DND-41 (cell line): ENCODE measurements around the gene TMCO5A.

ENCODE experiments used
- ATAC-seq: fragments of 200-7000 bp; cut with Tn5 transposase; 3 replicates; pipeline ENCODE4 v1.9.1; 2021; ENCODE audit warnings: low read depth; ENCODE audit not compliant: insufficient read depth
- DNase-seq: peaks from one replicate; pipeline ENCODE4 v3.0.0-alpha.2; 2020
- H2AFZ ChIP-seq: 2 replicates; pipeline ENCODE4 v1.6.0; 2012; ENCODE audit warnings: low read depth, low read length
- H3K27ac ChIP-seq: 2 replicates; pipeline ENCODE4 v1.5.1; 2012; ENCODE audit warnings: low read length, inconsistent platforms
- H3K27me3 ChIP-seq: fragments of 200-600 bp; sonication (generic); 2 replicates; pipeline ENCODE4 v1.6.0; 2012; ENCODE audit warnings: low read length, mild to moderate bottlenecking, inconsistent platforms; ENCODE audit not compliant: insufficient read depth, poor library complexity
- H3K36me3 ChIP-seq: 2 replicates; pipeline ENCODE4 v1.5.1; 2012; ENCODE audit warnings: low read length, inconsistent platforms; ENCODE audit not compliant: insufficient read depth
- H3K4me1 ChIP-seq: 2 replicates; pipeline ENCODE4 v1.5.1; 2012; ENCODE audit warnings: mild to moderate bottlenecking, low read length; ENCODE audit not compliant: insufficient read depth
- H3K4me2 ChIP-seq: 2 replicates; pipeline ENCODE4 v1.6.0; 2012; ENCODE audit warnings: mild to moderate bottlenecking, moderate library complexity, low read length, inconsistent platforms; ENCODE audit not compliant: insufficient read depth
- H3K4me3 ChIP-seq, 2 experiments: fragments of 200-600 bp in 1 of 2; shearing (Covaris generic) in 1 of 2; 2 replicates each; pipeline ENCODE4 v1.5.1; 2012 to 2016; ENCODE audit warnings: inconsistent platforms in 2 of 2, low read length in 2 of 2, mild to moderate bottlenecking in 2 of 2, low read depth in 1 of 2, moderate library complexity in 1 of 2
- H3K79me2 ChIP-seq: 2 replicates; pipeline ENCODE4 v1.6.0; 2012; ENCODE audit warnings: low read length, inconsistent platforms; ENCODE audit not compliant: insufficient read depth
- H3K9ac ChIP-seq: 2 replicates; pipeline ENCODE4 v1.6.0; 2012; ENCODE audit warnings: low read depth, mild to moderate bottlenecking, inconsistent platforms, low read length, moderate library complexity
- H3K9me3 ChIP-seq: 2 replicates; pipeline ENCODE4 v1.5.1; 2012; ENCODE audit warnings: low read length, moderate library complexity, mild to moderate bottlenecking, inconsistent platforms; ENCODE audit not compliant: insufficient read depth, severe bottlenecking
- H4K20me1 ChIP-seq: 2 replicates; pipeline ENCODE4 v1.6.0; 2012; ENCODE audit warnings: low read length; ENCODE audit not compliant: insufficient read depth
- EZH2 ChIP-seq: IDR thresholded peaks from 3 replicates; pipeline ENCODE4 v1.6.1; 2012; ENCODE audit warnings: borderline replicate concordance, low read depth, mild to moderate bottlenecking, moderate library complexity, low read length, inconsistent platforms; ENCODE audit not compliant: severe bottlenecking
- TF ChIP-seq, protein P1 (sequence below): IDR thresholded peaks from 2 replicates; pipeline ENCODE4 v1.5.1; 2012; ENCODE audit warnings: borderline replicate concordance, low read length, moderate library complexity, mild to moderate bottlenecking; ENCODE audit not compliant: poor library complexity, severe bottlenecking; ENCODE audit errors: extremely low read depth

The TMCO5A gene

DNA sequence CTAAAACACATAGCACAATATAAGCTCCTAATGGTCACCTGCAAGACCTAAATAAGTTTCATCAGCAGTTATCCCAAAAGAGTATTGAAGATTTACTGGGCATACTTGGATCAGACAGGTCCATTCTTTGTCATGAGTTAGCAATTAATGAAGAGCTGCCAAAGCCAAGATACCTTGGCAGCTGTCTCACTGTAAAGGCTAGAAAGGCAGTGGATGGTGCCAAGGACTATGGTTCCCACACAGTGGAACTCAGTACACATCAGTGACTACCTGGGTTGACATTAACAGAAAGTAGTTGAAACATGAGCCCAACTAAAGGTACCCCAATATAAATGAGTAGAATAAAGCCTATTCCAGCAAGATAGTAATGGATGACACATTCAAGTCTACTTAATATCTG lies 41.1 kb upstream of the TMCO5A start:
- Histone ChIP-seq H3K4me2 (no peak overlapping the region), H3K9ac (no peak overlapping the region), H2AFZ (no peak overlapping the region), H4K20me1 (no peaks in the 10 kb centered on the region), H3K27me3 (no peaks in the 10 kb centered on the region), H3K4me1 (no peaks in the 10 kb centered on the region), H3K9me3 (no peaks in the 10 kb centered on the region), H3K27ac (no peak overlapping the region), H3K36me3 (no peaks in the 10 kb centered on the region), H3K79me2 (no peaks in the 10 kb centered on the region), H3K4me3 (no peak overlapping the region)
- ATAC-seq: no peak
- no peak for TF ChIP-seq EZH2
- TF ChIP-seq, protein P1, sequence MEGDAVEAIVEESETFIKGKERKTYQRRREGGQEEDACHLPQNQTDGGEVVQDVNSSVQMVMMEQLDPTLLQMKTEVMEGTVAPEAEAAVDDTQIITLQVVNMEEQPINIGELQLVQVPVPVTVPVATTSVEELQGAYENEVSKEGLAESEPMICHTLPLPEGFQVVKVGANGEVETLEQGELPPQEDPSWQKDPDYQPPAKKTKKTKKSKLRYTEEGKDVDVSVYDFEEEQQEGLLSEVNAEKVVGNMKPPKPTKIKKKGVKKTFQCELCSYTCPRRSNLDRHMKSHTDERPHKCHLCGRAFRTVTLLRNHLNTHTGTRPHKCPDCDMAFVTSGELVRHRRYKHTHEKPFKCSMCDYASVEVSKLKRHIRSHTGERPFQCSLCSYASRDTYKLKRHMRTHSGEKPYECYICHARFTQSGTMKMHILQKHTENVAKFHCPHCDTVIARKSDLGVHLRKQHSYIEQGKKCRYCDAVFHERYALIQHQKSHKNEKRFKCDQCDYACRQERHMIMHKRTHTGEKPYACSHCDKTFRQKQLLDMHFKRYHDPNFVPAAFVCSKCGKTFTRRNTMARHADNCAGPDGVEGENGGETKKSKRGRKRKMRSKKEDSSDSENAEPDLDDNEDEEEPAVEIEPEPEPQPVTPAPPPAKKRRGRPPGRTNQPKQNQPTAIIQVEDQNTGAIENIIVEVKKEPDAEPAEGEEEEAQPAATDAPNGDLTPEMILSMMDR: no peak
- no peak for DNase-seq

DNA sequence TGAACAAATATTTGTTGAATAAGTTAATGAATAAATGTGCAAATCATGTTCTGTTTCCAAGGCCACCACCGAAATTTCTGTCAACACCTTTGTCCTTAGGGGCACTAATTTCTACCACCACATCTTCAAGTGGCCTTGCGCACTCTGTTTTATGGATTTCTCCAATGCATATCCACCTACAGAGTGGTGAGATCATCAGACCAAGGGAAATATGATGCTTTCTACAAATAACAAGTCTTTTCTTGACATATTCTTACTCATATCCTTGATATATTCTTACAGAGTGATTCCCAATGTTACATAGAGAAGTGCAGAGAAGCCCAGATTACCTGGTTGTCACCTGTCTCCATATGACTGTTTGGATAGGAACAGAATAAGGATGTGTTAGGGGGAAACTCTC lies 36.1 kb upstream of the TMCO5A start:
- Histone ChIP-seq H3K9me3 (no peaks in the 10 kb centered on the region), H3K4me2 (no peak overlapping the region), H3K79me2 (no peaks in the 10 kb centered on the region), H3K36me3 (no peaks in the 10 kb centered on the region), H3K4me1 (no peaks in the 10 kb centered on the region), H3K27me3 (peaks cover 3% of the 10 kb centered on the region), H3K9ac (no peak overlapping the region), H2AFZ (no peak overlapping the region), H3K4me3 (no peak overlapping the region), H3K27ac (no peak overlapping the region), H4K20me1 (no peaks in the 10 kb centered on the region)
- ATAC-seq (no peak), DNase-seq (no peak)
- TF ChIP-seq, protein P1: no peak
- no peak for TF ChIP-seq EZH2

DNA sequence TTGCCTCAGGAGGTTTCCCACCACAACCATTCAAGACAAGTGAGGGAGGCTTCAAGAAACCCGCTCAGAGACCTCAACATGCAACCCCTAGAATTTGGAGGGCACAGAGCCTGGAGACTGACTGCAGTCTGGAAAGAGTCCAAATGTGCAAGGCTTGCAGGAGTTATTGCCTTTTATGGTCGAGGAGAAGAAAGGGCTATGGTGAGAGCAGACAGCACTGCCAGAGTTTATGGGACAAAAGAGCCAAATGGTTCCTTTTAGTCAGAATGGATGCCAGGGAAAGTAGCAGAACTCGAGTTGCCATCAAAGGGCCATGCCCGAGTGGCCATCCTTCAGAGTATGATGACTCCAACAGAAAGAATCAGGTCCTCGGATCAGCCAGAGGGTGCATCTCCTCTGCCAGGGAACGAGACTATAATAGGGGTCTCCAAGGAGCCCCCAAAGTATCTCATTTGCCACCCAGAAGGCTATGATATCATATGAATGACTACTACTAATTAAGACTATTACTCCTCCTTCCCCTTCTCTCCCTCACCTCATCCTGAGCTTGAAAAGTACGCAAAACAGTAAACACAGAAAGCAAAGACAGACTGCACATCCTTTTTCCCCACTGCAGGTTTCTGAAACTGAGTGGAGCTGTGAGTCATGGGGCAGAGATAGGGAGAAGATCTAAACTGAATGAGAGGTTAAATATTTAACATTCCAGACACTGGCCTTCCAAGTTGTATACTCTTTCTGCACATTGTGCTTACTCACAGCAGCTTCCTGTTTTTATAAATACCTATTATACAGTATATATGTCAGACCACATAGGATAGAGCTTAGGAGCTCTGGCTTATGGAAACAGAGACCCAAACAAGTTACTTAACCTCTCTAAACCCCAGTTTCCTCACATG lies 33.9 kb upstream of the TMCO5A start:
- Histone ChIP-seq H3K79me2 (no peaks in the 10 kb centered on the region), H3K9me3 (no peaks in the 10 kb centered on the region), H3K27ac (no peak overlapping the region), H3K27me3 (peaks cover 3% of the 10 kb centered on the region), H3K9ac (no peak overlapping the region), H2AFZ (no peak overlapping the region), H3K4me3 (no peak overlapping the region), H3K36me3 (no peaks in the 10 kb centered on the region), H4K20me1 (no peaks in the 10 kb centered on the region), H3K4me1 (no peaks in the 10 kb centered on the region), H3K4me2 (no peak overlapping the region)
- TF ChIP-seq, protein P1: no peak
- no peak for TF ChIP-seq EZH2
- ATAC-seq: no peak
- DNase-seq: no peak
